ENCODE measurements around the gene NDRG3.

DNA sequence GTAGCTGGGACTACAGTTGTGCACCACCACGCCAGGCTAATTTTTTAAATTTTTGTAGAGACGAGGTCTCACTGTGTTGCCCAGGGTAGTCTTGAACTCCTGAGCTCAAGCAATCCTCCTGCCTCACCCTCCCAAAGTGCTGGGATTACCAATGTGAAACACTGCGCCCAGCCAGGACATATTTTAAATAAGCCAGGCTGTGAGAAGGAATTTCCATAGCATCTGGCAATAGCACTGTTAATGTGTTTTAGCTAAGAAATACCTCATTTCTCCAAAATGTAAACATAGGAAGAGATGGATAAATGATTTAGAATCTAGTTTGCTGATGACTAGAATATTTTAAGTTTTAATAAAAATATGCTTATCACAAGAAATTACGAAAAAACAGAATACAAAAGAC, 72.9 kb downstream of the NDRG3 start:
- TF ChIP-seq CTCF (IDR thresholded peaks at IDR 0.05) (no peak), MAX (IDR thresholded peaks at IDR 0.05; ENCODE audit: low read depth) (no peak)
